Motor neuron (in vitro differentiated cells): Measurements from ENCODE around the gene DYNLT3. TPM values are rescaled to one million over a fixed set of nuclear protein-coding genes. Genes with fewer than 3 reads are reported as not detected.

Source experiments
- ATAC-seq, 8 experiments: fragments of 200-7000 bp; cut with Tn5 transposase; replicated peaks in 6 of 8; 2 replicates each; pipeline ENCODE4 v1.8.0; 2021; ENCODE audit warnings: mild to moderate bottlenecking in 8 of 8, moderate library complexity in 8 of 8
- H3K27ac ChIP-seq, 2 donors: fragments of 250-450 bp; sonication (Bioruptor Pico); 2 replicates each; pipeline ENCODE4 v1.9.0; 2021; ENCODE audit warnings: antibody characterized with exemption in 2 of 2, mild to moderate bottlenecking in 2 of 2, moderate library complexity in 1 of 2
- H3K4me1 ChIP-seq, 2 donors: fragments of 250-450 bp; sonication (Bioruptor Pico); replicated peaks in 1 of 2; 2 replicates each; pipeline ENCODE4 v1.6.1; 2021; ENCODE audit warnings: antibody characterized with exemption in 2 of 2, mild to moderate bottlenecking in 2 of 2, moderate library complexity in 1 of 2
- H3K4me3 ChIP-seq, 5 donors: fragments of 250-450 bp; sonication (Bioruptor Pico); 2 replicates each; pipeline ENCODE4 v1.9.0; 2021; ENCODE audit warnings: antibody characterized with exemption in 5 of 5, mild to moderate bottlenecking in 5 of 5, moderate library complexity in 4 of 5
- WGBS, 10 experiments: fragments of 450-650 bp; shearing (Covaris generic); methylation state at CpG; one replicate each; pipeline ENCODE4 v1.0.0; 2022; 5-methylcytosine and 5-hydroxymethylcytosine counted together
- in situ Hi-C, 9 experiments: fragments of 400-800 bp; cut with MboI; loops; one replicate each; pipeline ENCODE4 v1.15.0; 2021; ENCODE audit warnings: low sequenced_read_pairs in 9 of 9, low pct_unique_long_range_greater_than_20kb in 2 of 9; ENCODE audit not compliant: unreplicated experiment in 9 of 9
- total RNA-seq, 8 experiments: library from RNA; unstranded; fragments of 300-600 nt; gene quantifications; 2 replicates each; pipeline versions ENCODE4 v1.2.3 to v1.2.4, GENCODE V29; 2022

DYNLT3 gene
- total RNA-seq, 8 experiments from 2014 or later: 14.4 to 65.9 (median 37.8) TPM

- ATAC-seq: no peak
- no CpG with 5 or more reads among the region's 3 CpGs for WGBS, 10 experiments
- H3K4me3 ChIP-seq: no peak overlapping the region
- in situ Hi-C loops: no loop called here
- no peak overlapping the region for H3K27ac ChIP-seq
- H3K4me1 ChIP-seq: no peaks in the 10 kb centered on the region
Measured at GRCh38 chrX:37867536-37868153, 20.3 kb upstream of the DYNLT3 start.

- H3K27ac ChIP-seq: no peak overlapping the region
- H3K4me3 ChIP-seq: no peak overlapping the region
- no peak for ATAC-seq
- no peaks in the 10 kb centered on the region for H3K4me1 ChIP-seq
- in situ Hi-C loops: no loop called here
- WGBS, 10 experiments: 31 to 100% (median 42%) methylated on average over 1 to 3 of the region's 3 CpGs; no CpG with 5 or more reads in 6 of the 10 experiments
Measured at GRCh38 chrX:37863728-37864127, 16.4 kb upstream of the DYNLT3 start.

DNA sequence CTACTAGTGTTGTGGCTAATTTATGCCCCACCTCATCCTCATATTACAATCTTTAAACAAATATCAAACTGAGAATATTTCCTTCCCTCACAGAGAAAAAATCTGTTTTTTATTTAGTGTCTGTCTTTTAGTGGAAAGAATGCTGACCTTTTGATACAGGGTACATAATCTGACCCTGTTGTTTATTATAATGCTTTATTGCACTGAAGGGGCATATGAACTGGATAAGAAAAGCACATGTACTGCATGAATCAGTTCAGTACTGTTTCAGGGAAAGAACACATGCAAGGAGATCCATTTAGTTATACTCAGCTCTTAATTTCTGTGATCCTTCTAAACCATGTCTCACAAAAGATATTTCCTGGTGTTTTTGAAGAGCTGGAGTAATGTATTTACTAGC lies 15.5 kb upstream of the DYNLT3 start:
- in situ Hi-C loops: no loop called here

DNA sequence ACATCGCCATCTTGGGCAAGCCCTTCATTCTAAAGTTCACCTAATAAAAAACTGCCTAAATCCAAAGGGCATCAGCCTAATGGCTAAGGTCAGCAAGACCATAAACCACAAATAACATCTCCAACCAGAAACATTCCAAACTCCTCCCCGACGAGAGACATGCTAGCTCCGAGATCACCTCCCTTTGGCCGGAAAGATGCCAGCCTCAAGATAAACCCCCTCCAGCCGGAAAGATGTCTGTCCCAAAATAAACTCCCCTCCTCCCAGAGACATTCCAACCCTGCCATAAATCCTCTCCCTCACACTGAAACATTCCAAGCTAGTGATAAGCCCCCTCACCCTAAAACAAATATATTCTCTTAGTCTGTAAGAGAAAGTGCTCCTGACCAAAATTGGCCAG lies 13.3 kb upstream of the DYNLT3 start:
- H3K4me3 ChIP-seq: no peak overlapping the region
- ATAC-seq: no peak
- H3K4me1 ChIP-seq: no peaks in the 10 kb centered on the region
- H3K27ac ChIP-seq: no peak overlapping the region
- in situ Hi-C loops: no loop called here
- WGBS, 10 experiments: 0 to 93% (median 71%) methylated on average over 1 to 6 of the region's 6 CpGs; no CpG with 5 or more reads in 5 of the 10 experiments

More for the DNA sequence above, 15.5 kb upstream of the DYNLT3 start:
- H3K4me3 ChIP-seq: no peak overlapping the region
- H3K27ac ChIP-seq: no peak overlapping the region
- peak in 1 of 8 experiments; percentile 45 for ATAC-seq
- H3K4me1 ChIP-seq: no peaks in the 10 kb centered on the region

- no peak for ATAC-seq
- Histone ChIP-seq H3K4me3 (no peak overlapping the region), H3K27ac (no peak overlapping the region), H3K4me1 (no peaks in the 10 kb centered on the region)
- in situ Hi-C loops: no loop called here
- WGBS, 10 experiments: 0 to 100% (median 67%) methylated on average over 1 to 2 of the region's 2 CpGs; no CpG with 5 or more reads in 5 of the 10 experiments
Measured at GRCh38 chrX:37854748-37855147, 7.4 kb upstream of the DYNLT3 start.

DNA sequence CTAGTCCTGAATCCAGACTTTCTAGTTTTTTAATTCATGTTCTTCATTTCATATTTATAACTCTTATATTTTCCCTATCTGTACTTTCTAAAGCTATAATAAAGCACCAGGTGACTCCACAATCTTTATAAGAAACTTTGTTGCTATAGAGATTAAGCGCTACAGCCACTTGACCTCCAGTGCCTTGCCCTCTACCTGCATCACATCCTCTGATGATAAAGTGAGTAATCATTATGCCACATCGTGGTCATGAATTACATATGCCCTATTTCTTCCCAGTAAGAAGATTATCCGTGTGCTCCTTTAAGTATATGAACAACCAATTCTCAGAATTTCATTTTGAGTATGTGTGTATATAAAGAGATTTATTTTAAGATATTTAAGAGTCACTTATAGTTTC lies 6.8 kb upstream of the DYNLT3 start:
- Histone ChIP-seq H3K27ac (no peak overlapping the region), H3K4me1 (no peaks in the 10 kb centered on the region), H3K4me3 (no peak overlapping the region)
- no peak for ATAC-seq
- in situ Hi-C loops: no loop called here
- WGBS, 10 experiments: 56 to 100% (median 84%) methylated on average over 1 to 3 of the region's 3 CpGs; no CpG with 5 or more reads in 1 of the 10 experiments

GRCh38 chrX:37847733-37848197 lies 394 bp upstream of the DYNLT3 start:
- Histone ChIP-seq H3K27ac (peak overlapping the region; percentile 67 to 72), H3K4me1 (peaks cover 0 to 3% of the 10 kb centered on the region in 2 donors), H3K4me3 (peak overlapping the region; percentile 46 to 88 (median 72))
- ATAC-seq: no peak
- in situ Hi-C loops: no loop called here
- WGBS, 10 experiments: 0 to 100% (median 30%) methylated on average over 1 to 3 of the region's 5 CpGs; no CpG with 5 or more reads in 6 of the 10 experiments

GRCh38 chrX:37846558-37846933 lies 825 bp downstream of the DYNLT3 start:
- Histone ChIP-seq H3K27ac (no peak overlapping the region), H3K4me3 (peak overlapping the region; percentile 46 to 88 (median 72)), H3K4me1 (peaks cover 0 to 3% of the 10 kb centered on the region in 2 donors)
- WGBS, 10 experiments: 0 to 60% (median 20%) methylated on average over 1 of the region's 1 CpG; no CpG with 5 or more reads in 7 of the 10 experiments
- in situ Hi-C loops: no loop called here
- no peak for ATAC-seq

DNA sequence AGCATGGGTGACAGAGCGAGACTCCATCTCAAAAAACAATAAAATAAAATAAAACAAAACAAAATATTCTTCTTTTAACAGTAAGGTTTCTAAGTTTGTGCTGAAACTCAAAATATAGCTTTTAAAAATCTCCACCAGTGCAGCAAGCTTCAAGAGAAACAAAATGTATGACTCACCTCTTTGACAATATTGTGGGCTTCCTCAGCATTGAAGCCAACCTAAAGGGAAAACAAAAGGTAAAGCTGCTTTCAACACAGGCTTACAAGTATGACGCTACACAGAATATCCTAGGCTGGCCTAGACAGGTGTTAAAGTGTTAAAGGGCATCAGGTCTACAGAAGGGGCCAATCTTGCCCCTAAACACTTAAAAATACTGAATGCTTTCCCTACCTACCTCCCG lies 1.2 kb downstream of the DYNLT3 start:
- ATAC-seq: no peak
- 40 to 100% (median 82%) methylated on average over 1 to 3 of the region's 3 CpGs; no CpG with 5 or more reads in 4 of the 10 experiments for WGBS, 10 experiments
- Histone ChIP-seq H3K4me3 (peak overlapping the region in 3 of 5 donors; percentile 66 to 88 (median 72)), H3K27ac (no peak overlapping the region), H3K4me1 (peaks cover 0 to 3% of the 10 kb centered on the region in 2 donors)
- in situ Hi-C loops: no loop called here

- Histone ChIP-seq H3K27ac (no peak overlapping the region), H3K4me1 (peaks cover 0 to 3% of the 10 kb centered on the region in 2 donors), H3K4me3 (no peak overlapping the region)
- in situ Hi-C loops: no loop called here
- no peak for ATAC-seq
Measured at GRCh38 chrX:37844622-37845021, 2.7 kb downstream of the DYNLT3 start.

DNA sequence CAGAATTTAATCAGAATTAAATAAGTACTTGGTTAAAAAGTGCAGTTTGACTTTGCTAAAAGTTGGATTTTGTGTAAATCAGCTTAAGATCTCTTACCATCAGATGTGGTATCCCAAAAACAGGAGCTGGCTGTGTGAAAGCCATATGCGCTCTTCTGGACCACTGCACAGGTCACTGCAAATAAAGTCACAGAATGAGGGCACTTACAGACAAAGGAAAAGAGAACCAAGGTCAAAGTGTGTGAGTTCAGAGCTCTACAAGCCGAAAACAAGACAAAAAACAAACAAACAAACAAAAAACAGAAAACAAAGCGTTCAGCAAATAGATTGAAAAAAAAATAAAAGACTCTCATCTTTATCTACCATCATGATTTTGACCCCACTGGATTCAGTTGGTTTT lies 6.4 kb downstream of the DYNLT3 start:
- H3K4me3 ChIP-seq: no peak overlapping the region
- 44 to 100% (median 64%) methylated on average over 1 to 3 of the region's 3 CpGs; no CpG with 5 or more reads in 3 of the 10 experiments for WGBS, 10 experiments
- H3K27ac ChIP-seq: no peak overlapping the region
- no peaks in the 10 kb centered on the region for H3K4me1 ChIP-seq
- ATAC-seq: no peak
- in situ Hi-C loops: no loop called here

GRCh38 chrX:37834937-37835336 lies 12.4 kb downstream of the DYNLT3 start:
- in situ Hi-C loops: no loop called here
- Histone ChIP-seq H3K4me1 (no peaks in the 10 kb centered on the region), H3K4me3 (no peak overlapping the region), H3K27ac (no peak overlapping the region)
- peak in 3 of 8 experiments; percentile 24 to 51 (median 48) for ATAC-seq
- WGBS, 10 experiments: 38 to 90% (median 76%) methylated on average over 1 to 2 of the region's 4 CpGs; no CpG with 5 or more reads in 6 of the 10 experiments

DNA sequence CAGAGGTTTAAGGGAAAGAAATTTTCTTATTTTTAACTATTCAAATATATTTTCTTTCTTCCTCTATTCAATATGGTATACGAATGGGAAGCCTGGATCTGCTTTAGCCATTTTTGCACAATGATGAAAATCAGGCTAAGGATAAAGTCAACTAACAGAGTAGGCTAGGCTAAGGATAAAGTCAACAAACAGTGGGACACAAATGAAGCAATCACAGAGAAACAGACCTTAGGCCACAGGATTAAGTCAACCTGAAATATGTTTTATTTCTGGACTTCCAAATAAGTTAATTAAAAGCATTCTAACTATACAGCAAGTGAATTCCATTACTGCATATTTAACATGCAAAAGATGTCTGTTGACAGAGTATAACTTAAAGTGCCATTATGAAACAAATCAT lies 17.0 kb downstream of the DYNLT3 start:
- no peak for ATAC-seq
- no peaks in the 10 kb centered on the region for H3K4me1 ChIP-seq
- WGBS, 10 experiments: 22 to 100% (median 50%) methylated on average over 1 of the region's 1 CpG; no CpG with 5 or more reads in 5 of the 10 experiments

GRCh38 chrX:37829721-37830120 lies 17.6 kb downstream of the DYNLT3 start:
- in situ Hi-C loops: no loop called here
- no peaks in the 10 kb centered on the region for H3K4me1 ChIP-seq
- ATAC-seq: no peak
- no peak overlapping the region for H3K4me3 ChIP-seq
- 43 to 100% (median 63%) methylated on average over 1 of the region's 1 CpG; no CpG with 5 or more reads in 4 of the 10 experiments for WGBS, 10 experiments
- no peak overlapping the region for H3K27ac ChIP-seq

More for the DNA sequence above, 17.0 kb downstream of the DYNLT3 start:
- Histone ChIP-seq H3K4me3 (no peak overlapping the region), H3K27ac (no peak overlapping the region)
- in situ Hi-C loops: no loop called here
